HG03442 (cell line): ENCODE results near the gene GNA12.
"Not testable (repeated sequence)": the region's sequence is repeated elsewhere in the genome, so short reads cannot be mapped to it uniquely, and the experiment has no call there.

Experiments used
- ATAC-seq: cut with Tn5 transposase; IDR thresholded peaks from one replicate; pipeline ENCODE4 v1.9.1; 2021; ENCODE audit warnings: mild to moderate bottlenecking, moderate library complexity; ENCODE audit not compliant: unreplicated experiment

GNA12 gene

DNA sequence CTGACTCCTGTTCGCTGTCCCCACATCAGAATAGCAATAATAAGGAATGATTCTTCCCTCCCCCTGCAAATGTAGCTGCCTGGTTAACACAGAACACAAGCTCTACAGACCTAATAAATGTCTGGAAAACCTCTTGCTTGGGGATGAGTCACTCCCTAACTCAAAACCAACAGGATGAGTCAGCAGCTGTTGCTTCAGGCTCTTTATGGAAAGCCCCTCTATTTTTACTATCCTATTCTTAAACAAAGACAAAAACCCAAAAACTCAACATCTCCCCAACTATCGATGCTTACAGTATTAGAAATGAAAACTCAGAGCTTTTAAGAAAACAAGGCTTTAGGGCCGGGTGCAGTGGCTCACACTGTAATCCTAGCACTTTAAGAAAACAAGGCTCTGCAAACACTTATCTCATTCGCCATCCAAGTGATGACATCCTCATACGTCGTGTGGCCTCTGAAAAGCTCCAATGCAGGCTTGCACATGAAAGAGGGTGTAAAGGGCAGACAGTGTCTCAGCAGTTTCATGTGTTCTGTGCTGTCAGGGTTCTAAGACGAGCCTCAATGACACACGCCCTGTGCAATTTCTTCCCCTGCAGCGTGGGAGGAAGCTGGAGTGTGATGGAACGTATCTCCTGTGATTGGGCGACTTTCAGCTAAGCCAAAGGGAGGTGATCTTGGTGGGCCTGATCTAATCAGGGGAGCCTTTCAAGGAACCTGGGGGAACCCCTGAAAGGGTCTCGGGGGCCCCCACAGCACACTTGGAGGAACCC, 86.0 kb downstream of the GNA12 start:
- ATAC-seq = peak; percentile 84

DNA sequence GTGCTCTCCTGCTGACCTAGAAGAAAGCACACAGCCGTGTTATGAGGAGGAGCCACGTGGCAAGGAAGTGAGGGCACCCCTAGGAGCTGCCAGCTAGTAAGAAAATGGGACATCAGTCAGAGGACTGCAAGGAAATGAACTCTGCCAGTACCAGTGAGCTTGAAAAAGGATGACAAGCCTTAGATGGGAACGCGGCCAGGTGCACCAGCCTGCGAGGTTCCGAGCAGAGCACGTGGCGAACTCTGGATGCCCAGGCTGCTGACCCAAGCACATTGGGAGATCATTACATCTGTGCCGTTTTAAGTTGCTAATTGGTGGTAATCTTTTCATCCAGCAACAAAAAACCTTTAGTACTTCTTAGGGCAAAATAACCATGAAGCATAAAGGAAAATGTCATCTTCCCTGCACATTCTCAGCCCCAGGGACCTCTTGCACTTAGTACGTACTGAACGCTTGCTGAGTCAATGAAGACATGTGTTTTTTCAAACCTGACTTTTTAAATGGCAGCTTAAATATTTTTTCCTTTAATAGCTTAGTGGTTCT, 86.7 kb downstream of the GNA12 start:
- no peak for ATAC-seq

DNA sequence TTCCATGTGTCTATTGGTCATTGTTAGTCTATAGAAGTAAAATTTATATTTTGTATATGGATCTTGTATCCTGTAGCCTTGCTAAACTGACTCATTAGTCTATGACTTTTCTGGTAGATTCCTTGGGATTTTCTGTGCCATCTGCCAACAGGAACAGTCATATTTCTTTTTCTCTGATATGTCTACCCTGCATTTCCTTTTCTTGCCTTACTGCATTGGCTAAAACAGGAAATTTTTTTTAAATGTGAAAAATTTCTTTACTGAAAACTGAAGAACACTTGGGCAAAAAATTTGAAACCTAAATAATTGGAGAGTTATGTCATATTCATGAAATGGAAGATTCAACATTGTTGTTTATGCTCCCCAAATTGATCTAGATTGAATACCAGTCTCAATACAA, 88.6 kb downstream of the GNA12 start:
- ATAC-seq = no peak

DNA sequence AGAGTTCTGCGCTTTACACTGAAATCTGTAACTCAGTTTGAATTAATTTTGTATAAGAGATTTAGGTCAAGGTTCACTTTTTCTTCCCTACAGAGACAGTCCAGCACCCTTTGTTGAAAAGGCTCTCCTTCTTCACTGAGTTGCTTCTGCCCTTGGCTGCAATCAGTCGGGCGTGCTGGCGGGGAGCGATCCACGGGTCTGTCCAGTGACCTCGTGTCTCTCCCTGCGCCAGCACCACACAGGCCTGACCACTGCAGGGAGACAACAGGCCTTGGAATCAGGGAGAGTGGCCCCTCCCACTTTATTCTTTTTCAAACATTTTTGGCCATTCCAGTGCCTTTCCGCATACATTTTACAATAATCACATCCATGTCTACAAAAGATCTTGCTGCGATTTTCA, 89.2 kb downstream of the GNA12 start:
- ATAC-seq = no peak

DNA sequence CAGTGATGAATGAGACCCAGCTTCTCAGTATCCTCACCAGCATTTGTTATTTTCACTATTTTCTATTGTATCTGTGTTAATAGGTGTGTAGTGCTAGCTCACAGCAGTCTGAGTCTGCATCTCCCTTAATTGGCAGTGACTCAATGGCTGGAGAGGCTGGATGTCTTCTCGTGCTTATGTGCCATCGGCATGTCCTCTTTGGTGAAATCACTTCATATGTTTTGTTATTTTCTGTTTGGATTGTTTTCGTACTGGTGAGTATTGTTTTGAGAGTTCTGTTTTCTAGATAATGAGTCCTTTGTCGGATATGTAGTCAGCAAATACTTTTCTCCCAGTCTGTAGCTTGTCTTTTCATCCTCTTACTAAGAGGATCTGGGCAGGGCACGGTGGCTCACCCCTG, 90.0 kb downstream of the GNA12 start:
- ATAC-seq = no peak

DNA sequence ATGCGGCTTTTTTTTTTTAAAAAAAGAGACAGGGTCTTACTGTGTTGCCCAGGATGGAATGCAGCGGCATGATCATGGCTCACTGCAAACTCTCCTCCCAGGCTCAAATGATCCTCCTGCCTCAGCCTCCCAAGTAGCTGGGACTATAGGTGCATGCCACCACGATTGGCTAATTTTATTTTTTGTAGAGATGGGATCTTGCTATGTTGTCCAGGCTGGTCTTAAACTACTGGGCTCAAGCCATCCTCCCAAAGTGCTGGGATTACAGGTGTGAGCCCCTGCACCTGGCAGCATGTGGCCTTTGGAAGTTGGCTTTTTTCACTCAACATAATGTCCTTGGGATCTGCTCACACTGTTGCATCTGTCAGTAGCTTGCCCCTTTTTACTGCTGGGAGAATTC, 91.0 kb downstream of the GNA12 start:
- no peak for ATAC-seq

DNA sequence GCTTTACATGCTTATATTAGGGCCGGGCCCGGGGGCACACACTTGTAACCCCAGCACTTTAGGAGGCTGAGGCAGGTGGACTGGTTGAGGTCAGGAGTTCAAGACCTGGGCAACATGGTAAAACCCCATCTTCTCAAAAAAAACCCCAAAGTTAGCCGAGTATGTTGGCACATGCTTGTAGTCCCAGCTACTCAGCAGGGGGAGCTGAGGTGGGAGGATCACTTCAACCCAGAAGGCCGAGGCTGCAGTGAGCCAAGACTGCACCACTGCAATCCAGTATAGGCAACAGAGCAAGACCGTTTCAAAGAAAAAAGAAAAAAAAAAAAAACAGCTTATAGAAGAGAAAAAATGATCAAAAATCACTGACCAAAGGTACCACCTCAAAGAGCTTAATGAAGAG, 93.0 kb downstream of the GNA12 start:
- no peak for ATAC-seq

DNA sequence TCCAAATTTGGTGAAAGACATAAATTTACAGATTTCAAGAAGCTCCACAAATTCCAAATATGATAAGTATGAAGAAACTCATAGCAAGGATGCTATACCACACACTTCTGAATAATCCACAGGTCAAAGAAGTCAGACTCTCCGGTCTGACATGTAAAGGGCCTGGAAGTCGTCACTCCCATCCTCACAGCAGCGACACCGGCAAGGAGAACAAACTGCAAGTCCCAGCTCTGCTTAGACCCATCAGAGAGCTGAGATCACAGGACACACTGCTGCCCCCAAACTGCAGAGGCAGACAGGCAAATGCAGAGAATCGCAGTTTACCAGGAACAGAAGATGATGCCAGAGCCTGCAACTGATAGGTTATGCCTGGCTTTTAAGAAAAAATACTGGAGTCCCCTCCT, 94.1 kb downstream of the GNA12 start:
- ATAC-seq = no peak

DNA sequence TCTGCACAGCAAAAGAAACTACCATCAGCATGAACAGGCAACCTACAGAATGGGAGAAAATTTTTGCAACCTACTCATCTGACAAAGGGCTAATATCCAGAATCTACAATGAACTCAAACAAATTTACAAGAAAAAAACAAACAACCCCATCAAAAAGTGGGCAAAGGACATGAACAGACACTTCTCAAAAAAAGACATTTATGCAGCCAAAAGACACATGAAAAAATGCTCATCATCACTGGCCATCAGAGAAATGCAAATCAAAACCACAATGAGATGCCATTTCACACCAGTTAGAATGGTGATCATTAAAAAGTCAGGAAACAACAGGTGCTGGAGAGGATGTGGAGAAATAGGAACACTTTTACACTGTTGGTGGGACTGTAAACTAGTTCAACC, 95.4 kb downstream of the GNA12 start:
- not testable (repeated sequence) for ATAC-seq

DNA sequence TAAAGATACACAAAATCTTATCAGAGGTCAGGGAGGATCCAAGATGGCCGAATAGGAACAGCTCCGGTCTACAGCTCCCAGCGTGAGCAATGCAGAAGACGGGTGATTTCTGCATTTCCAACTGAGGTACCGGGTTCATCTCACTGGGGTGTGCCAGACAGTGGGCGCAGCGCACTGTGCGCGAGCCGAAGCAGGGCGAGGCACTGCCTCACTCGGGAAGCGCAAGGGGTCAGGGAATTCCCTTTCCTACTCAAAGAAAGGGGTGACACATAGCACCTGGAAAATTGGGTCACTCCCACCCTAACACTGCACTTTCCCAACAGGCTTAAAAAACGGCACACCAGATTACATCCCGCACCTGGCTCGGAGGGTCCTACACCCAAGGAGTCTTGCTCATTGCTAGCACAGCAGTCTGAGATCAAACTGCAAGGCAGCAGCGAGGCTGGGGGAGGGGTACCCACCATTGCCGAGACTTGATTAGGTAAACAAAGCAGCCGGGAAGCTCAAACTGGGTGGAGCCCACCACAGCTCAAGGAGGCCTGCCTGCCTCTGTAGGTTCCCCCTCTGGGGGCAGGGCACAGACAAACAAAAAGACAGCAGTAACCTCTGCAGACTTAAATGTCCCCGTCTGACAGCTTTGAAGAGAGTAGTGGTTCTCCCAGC, 100.5 kb downstream of the GNA12 start:
- ATAC-seq = not testable (repeated sequence)

DNA sequence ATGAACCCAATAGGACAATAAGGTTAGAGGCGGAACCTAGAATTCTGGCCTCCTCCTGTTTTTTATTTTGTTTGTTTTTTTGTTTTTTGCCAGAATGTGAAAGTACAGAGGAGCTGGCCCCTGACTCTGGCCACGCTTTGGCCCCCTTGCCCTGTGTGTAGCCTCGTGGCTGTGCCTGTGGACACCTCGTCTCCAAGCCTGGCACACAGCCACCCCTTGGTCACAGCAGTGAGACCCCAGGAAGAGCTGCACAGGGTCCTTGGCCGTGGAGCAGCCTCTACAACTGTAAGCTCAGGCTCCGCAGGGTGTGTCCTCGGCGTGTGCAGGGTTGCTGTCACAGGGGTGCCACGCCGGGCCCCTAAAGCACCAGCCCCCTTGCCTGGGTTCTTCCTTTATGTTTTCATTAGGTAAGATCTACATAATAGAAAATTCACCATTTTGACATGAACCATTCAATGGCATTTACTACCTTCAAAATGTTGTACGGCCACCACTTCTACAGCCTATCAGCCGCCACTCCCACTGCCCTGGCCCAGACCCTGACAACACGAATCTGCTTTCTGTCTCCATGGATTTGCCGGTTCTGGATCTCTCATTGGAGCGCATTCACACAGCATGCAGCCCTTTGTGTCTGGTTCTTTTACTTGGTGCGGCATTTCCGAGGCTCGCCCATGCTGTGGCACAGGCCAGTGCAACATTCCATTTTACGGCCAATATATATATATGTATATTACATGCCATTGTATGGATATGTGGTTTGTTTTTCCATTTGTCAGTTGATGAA, 105.2 kb downstream of the GNA12 start:
- ATAC-seq = no peak

DNA sequence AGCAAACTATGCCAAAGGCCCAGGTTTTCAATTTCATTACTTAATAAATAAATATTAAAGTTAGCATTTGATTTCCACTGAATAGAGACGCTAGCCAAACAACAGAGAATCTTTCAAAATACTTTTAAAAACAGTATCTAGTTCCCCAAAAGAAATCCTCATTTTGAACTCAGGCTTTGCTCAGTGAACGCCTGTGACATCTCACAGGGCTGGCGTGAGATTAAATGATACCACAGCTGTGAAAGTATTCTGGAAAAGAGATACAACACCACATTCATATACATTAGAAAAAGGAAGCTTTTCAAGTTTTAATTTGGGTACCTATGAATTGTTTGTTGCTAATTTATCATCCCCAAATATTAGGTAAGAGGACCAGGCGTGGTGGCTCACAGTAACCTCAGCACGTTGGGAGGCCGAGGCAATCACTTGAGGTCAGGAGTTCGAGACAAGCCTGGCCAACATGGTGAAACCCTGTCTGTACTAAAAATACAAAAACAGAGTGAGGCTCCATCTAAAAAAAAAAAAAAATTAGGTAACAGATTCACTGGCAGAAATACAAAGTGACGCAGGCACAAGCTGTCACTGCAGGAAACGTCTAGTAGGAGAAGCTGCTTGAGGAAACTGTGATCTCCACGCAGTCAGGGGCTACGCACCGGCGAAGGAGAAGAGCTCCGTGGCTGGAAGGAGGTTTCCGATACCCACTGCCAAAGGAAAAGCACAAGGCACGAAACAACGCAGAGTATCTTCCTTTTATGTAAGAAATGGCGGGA, 106.2 kb downstream of the GNA12 start:
- no peak for ATAC-seq

DNA sequence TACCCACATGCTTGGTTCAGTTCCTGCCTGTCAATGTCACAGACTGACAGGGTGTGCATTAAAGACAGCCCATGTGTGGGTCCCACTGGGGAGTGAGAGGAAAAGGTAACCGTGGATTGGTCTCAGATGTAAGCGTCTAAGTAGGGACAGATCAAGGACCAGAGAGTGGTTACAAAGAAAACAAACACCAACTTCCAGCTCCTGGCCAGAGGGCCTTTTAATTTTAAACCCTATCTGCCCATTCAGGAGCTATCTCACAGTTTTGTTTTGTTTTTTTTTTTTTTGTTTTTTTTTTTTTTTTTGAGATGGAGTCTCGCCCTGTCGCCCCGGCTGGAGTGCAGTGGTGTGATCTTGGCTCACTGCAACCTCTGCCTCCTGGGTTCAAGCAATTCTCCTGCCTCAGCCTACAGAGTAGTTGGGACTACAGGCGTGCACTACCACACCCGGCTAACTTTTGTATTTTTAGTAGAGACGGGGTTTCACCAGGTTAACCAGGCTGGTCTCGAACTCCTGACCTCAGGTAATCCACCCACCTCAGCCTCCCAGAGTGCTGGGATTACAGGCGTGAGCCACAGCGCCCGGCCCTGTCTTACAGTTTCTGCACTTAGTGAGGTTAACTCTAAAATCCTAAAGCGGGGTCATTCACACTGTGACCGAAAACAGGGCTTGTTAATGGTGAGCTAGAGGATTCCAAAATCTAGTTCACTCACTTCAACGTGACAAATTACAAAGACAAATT, 106.9 kb downstream of the GNA12 start:
- not testable (repeated sequence) for ATAC-seq

DNA sequence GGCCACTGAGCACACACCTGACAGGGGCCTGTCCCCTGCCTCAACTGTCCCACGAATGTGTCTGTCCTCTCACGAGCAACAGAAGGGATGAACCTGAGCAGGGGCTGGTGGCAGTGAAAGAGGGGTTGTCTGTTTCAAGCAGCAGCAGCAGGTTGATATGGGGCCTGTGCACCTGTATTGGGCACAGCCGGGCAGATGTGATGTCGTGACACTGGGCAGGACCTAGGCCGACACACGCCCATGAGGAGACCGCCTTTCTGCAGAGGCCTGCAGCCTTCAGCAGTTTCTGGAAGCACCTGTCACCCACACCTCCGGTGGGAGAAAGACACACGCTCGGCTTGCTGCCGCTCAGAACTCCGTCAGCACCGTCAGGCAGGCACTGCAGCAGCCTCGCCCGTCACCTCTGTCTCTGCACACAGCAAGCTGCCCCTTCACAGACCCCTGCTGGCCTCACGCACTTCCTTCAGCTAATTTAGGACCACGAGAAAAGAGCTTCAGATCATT, 107.6 kb downstream of the GNA12 start:
- ATAC-seq = no peak

DNA sequence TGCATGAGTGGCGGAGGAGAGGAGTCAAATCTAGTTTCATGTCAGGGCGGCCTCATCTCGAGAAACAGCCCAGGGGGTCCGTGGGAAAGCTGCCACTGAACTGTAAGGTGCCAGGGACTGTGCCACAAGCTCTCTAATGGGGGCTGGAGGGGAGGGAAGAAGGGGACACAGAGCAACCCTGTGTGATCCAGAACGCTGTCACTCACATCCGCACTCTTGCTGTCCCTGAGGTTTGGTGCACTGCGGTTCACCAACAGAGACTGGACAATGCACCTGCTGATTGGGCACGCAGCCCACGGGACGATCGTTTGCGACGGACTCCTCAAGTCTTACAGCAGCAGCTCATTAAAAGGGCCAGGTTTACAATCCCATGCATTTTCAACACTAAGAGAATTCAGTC, 108.4 kb downstream of the GNA12 start:
- ATAC-seq = no peak

DNA sequence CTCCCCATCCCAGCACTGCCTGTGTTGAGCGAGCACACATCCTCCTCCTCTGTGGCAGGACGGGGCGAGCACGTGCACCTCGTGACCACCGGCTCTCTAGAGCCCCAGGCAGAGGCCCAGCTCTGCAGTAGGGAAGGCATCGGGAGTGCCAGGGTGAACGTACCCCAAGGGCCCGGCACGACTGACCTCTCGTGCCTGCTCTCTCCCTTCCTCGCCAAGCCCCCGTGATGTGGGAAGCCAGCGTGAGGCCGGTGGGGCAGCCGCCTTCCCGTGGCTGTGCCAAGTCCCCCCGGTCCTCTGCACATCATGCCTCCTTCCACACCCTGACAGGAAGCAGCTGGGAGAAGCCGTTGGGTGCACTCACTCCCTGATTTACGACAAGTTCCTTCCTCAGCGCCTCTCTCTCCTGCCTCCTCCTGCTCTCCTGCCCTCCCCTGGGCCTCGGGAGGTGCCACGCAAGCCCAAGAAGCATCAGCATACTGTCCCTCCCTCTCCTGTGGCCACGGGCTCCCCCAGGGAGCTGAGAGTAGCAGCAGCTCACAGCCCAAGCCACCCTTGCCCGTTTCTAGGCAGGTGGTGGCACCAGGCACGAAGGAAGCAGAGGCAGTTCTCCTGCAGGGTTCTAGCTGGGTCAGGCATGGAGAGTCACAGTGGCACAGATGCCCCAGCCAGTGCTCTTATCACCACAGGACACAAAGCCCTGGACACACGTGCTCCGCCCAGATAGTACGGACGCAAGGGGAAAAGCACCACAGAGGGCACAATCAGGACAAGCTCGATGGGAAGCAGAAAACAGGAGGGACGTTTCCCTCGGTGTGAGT, 109.1 kb downstream of the GNA12 start:
- ATAC-seq = no peak

DNA sequence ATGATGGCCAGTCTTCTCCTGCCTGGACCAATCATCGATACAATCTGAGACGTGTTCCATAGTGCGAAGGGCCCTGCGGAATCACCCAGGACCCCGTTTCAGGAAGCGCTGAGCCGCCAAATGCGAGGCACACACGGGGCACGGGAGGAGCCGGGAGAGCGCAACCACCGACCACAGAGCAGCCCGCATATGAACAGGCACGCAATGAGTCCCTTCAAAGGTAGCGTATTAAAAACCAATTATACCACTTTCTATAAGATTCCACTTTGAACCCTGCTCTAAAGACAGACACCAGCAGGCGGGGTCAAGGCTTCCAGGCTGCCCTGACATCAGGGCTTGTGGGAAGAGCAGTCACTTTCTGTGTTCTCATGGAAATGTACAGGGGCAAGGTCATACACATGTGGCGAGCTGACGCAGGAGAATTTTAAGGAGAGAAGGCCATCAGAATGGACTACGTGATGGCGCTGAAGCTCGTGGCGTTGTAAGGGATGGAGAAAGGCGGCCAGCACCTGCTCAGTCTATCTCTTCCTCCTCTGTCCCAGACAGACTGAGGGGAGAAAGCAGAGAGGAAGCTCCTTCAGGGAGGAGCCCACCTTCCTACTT, 109.9 kb downstream of the GNA12 start:
- ATAC-seq = no peak

DNA sequence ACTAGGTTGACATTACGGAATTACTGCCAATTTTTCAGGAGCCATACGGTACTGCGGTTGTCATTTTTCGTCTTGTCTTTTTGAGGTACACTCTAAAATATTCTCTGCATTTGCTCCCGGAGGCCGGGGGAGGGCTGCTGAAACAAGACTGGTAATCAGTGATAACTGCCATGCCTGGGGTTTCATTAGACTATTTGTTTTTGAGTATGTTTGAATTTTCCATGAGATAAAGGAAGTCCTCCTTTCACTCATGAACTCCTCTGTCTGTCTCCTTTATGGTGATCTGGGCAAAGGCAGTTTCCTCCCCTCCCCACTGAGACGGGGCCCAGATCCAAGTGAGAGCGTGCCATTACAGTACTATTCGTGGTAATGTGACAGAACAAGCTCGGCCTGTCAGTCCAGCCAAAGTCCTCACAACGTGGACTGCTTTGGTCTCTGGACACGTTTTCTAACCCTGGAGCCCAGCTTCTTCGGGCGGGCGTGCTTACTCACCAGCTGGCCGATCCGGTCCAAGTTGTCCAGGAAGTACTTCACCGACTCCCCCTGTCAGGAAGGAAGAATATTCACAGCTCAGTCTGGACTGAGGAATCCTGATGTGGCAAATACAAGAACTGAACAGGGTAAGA, 111.0 kb downstream of the GNA12 start:
- ATAC-seq = no peak
